HG03135 (cell line): ENCODE data around the gene SLC37A3.
"Not testable (repeated sequence)": the region's sequence is repeated elsewhere in the genome, so short reads cannot be mapped to it uniquely, and the experiment has no call there.

Experiments
- ATAC-seq: cut with Tn5 transposase; IDR thresholded peaks from one replicate; pipeline ENCODE4 v1.9.1; 2021; ENCODE audit warnings: mild to moderate bottlenecking, moderate library complexity; ENCODE audit not compliant: unreplicated experiment

Gene SLC37A3, protein sequence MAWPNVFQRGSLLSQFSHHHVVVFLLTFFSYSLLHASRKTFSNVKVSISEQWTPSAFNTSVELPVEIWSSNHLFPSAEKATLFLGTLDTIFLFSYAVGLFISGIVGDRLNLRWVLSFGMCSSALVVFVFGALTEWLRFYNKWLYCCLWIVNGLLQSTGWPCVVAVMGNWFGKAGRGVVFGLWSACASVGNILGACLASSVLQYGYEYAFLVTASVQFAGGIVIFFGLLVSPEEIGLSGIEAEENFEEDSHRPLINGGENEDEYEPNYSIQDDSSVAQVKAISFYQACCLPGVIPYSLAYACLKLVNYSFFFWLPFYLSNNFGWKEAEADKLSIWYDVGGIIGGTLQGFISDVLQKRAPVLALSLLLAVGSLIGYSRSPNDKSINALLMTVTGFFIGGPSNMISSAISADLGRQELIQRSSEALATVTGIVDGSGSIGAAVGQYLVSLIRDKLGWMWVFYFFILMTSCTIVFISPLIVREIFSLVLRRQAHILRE

GRCh38 chr7:140397784-140398750 lies at the start of gene SLC37A3:
TSS of gene SLC37A3 (minus strand) at chr7:140398530. CDS start at chr7:140382526, 16,004 bp downstream.
- peak; percentile 99 for ATAC-seq

- ATAC-seq, result no peak
These were observed 49.5 kb upstream of the SLC37A3 start for GRCh38 chr7:140447841-140448240.

GRCh38 chr7:140446467-140446866 lies 48.1 kb upstream of the SLC37A3 start:
- no peak for ATAC-seq

GRCh38 chr7:140441519-140441918 lies 43.2 kb upstream of the SLC37A3 start:
- no peak for ATAC-seq

GRCh38 chr7:140440593-140440992 lies 42.3 kb upstream of the SLC37A3 start:
- no peak for ATAC-seq

GRCh38 chr7:140439359-140439758 lies 41.0 kb upstream of the SLC37A3 start:
- ATAC-seq, result peak; percentile 77

DNA sequence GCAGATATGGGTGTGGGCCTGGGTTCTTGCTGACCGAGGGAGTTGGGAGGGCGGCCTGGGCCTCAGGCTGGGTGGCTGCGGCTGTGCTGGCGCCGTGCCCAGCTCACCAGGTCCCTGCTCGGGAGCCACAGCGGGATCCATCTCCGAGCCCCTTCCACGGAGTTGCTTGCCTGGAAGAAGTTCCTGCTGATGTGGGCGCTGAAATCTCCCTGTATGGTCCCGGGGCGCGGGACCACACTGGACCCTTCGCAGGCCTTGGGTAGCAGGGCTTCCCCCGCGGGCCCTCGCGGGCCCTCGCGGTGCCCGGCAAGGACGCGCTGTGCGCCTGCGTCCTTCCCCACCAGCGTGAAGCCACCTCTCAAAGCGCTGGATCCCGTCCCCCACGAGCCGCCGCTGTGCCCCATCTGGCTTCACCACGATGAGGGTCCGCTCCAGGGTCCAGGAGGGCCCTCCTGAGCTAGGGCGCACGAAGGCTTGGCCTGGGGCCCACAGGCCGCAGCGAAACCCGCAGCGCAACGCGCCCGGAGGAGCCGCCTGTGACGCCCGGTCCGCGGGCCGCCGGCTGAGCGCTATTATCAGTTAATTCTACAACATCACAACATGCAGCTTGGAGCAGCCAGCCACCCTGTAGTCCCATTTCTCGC lies 37.0 kb upstream of the SLC37A3 start:
- no peak for ATAC-seq

GRCh38 chr7:140433396-140433795 lies 35.1 kb upstream of the SLC37A3 start:
- ATAC-seq, result no peak

- no peak for ATAC-seq
These were observed 27.8 kb upstream of the SLC37A3 start for GRCh38 chr7:140426130-140426529.

DNA sequence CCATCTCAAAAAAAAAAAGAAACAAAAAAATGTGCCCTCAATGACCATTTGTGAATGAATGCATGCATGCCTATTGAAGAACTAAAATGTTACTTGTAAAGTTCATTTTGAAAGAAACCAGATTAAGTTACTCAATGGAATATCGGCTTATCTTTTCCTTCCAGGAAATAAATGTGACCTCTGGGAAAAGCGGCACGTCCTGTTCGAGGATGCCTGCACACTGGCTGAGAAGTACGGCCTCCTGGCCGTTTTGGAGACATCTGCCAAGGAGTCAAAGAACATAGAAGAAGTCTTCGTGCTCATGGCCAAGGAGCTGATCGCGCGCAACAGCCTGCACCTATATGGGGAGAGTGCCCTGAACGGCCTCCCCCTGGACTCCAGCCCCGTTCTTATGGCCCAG lies 27.4 kb upstream of the SLC37A3 start:
- ATAC-seq, result no peak

DNA sequence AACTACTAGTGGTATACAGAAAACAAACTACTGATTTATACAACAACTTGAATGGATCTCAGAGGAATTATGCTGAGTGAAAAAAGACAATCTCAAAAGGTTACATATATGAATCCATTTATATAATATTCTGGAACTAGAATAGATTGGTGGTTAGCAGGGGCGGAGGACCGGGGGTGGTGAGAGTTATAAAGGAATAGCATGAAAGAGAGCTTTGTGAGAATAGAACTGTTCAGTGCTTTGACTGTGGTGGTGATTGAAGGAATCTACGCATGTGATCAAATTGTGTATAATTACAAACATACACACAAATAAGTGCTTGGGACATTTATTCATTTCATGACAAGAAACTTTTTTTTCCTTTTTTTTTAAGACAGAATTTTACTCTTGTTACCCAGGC lies 25.2 kb upstream of the SLC37A3 start:
- no peak for ATAC-seq

DNA sequence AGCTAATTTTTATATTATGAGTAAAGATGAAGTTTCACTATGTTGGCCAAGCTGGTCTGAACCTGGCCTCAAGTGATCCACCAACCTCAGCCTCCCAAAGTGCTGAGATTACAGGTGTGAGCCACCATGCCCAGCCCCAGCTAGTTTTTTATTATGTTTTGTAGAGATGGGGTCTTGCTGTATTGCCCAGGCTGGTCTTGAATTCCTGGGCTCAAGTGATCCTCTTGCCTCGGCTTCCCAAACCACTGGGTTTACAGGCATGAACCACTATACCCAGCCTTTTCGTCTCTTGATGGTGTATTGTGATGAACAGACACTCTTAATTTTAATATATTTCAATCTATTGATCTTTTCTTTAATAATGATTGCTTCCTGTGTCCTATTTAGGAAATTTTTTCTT lies 23.2 kb upstream of the SLC37A3 start:
- no peak for ATAC-seq

GRCh38 chr7:140418653-140419052 lies 20.3 kb upstream of the SLC37A3 start:
- no peak for ATAC-seq

DNA sequence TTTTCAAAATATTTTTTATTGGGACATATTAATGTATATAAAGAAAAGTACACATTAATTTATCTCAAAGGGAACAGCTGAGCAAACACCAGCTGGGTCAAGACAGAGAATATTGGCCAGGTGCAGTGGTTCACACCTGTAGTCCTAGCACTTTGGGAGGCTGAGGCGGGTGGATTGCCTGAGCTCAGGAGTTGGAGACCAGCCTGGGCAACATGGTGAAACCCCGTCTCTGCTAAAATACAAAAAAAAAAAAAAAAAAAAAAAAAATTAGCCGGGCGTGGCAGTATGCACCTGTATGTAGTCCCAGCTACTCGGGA lies 19.8 kb upstream of the SLC37A3 start:
- ATAC-seq, result not testable (repeated sequence)

DNA sequence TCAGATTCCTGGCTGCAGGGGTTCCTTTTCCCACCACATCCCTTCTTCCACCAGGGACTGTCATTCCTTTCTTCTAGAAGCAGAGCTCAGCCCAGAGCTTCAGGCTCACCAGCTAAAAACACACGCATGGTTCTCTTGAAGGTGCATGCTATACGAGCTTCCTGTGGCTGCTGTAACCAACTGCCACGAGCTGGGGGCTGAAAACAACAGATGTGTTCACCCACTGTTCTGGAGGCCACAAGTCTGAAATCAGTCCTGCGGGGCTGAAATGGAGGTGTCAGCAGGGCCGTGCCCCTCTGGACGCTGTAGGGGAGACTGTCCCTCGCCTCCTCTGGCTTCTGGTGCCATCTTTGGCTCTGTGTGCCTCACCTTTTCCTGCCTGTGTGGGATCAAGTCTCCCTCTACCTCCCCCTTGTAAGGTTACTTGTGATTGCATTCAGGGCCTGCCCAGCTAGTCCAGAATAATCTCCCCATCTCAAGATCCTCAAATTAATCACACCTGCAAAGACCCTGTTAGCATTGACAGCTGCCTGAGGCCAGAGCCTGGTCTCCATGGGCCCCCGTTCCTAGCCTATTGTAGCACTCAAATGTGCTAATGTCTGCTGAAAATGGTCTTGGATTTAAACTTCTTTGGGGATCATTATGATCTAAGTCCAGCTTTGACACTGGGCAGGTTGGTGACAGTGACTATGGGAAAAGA lies 19.3 kb upstream of the SLC37A3 start:
- ATAC-seq, result no peak

DNA sequence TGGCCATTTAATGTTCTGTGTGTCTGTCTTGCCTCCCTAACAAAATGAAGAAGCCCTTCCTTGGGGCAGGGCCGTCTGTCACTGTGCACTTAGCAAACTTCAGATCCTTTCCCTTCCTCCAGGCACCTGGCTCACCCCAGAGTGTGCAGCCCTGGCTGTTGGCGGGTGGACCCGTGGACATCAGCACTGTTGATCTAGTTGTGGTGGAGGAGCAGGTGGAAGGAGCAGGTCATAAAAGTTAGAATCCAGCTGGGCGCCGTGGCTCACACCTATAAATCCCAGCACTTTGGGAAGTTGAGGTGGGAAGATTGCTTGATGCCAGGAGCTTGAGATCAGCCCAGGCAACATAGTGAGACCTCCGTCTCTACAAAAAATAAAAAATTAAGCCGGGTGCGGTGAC lies 18.2 kb upstream of the SLC37A3 start:
- no peak for ATAC-seq

- not testable (repeated sequence) for ATAC-seq
These were observed 17.5 kb upstream of the SLC37A3 start for GRCh38 chr7:140415816-140416215.

DNA sequence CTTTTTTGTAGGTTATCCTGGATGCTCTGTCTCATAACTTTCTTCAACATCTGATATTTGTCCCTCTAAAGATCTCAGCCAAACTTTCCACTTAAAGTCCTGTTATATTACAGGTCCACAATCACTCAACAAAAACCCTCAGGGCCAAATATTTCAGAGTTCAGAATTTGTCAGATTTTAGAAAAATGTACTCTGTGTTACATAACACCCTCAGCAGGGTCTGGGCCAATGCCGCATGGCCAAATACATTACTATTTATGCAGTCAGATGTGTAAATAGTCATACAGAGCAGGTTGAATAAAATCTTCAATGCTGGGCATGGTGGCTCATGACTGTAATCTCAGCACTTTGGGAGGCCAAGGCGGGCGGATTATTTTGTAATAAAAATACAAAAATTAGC lies 17.0 kb upstream of the SLC37A3 start:
- ATAC-seq, result no peak

DNA sequence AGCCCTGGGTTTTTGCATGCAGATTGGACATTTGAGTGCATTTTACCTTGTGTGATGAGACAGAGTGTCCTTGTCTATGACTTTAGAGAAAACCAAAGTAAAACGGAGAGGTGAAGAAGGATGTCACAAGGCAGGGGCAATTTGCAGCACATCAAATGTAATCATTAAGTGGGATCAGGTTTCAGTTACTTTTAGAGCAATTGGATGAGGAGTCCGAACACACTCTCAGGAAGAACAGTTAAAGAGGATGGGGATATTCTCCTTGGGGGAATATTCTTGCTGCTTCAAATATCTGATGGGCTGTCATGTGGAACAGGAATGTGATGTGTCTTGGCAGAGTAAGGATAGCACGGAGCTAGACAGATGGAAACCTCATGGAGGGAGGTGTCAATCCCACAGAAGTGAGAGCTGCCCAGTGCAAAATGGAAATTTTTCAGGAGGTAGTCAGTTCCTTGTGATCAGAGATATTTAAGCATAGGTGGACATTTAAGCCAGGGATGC lies 6.3 kb upstream of the SLC37A3 start:
- no peak for ATAC-seq

- ATAC-seq, result no peak
These were observed 5.7 kb upstream of the SLC37A3 start, which contains the start of gene RAB19 for GRCh38 chr7:140403878-140404564. TSS of gene RAB19 (plus strand) at chr7:140404058. CDS start at chr7:140407647, 3,589 bp downstream.
